HG03469 (cell line): ENCODE data around the gene RASGRP4.
"Not testable (repeated sequence)": the region's sequence is repeated elsewhere in the genome, so short reads cannot be mapped to it uniquely, and the experiment has no call there.

ENCODE experiments used
- ATAC-seq: cut with Tn5 transposase; IDR thresholded peaks from one replicate; pipeline ENCODE4 v1.9.1; 2021; ENCODE audit warnings: mild to moderate bottlenecking, moderate library complexity, moderate number of reproducible peaks; ENCODE audit not compliant: unreplicated experiment

The RASGRP4 gene

GRCh38 chr19:38425810-38426466 lies at the start of gene RASGRP4:
RASGRP4 (minus strand) TSS chr19:38426219; CDS start chr19:38426091, 128 bp downstream.
- no peak for ATAC-seq

DNA sequence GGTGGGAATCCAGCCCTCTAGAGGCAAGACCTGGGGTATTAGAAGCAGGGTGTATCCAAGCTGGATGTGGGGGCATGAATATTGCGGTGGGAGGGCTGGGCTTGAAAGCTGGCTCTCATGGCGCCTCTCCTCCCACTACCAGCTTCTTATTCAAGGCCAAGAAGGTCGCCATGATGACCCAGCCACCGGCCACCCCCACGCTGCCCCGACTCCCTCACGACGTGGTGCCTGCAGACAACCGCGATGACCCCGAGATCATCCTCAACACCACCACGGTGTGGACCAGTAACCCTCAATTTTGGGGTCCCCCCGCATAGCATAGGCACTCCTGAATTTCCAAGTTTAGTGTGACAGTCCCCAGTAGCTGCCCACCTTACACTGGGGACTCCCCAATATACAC lies 49.2 kb upstream of the RASGRP4 start:
- ATAC-seq, result no peak

- no peak for ATAC-seq
These were observed 47.2 kb upstream of the RASGRP4 start for GRCh38 chr19:38473201-38473600.

DNA sequence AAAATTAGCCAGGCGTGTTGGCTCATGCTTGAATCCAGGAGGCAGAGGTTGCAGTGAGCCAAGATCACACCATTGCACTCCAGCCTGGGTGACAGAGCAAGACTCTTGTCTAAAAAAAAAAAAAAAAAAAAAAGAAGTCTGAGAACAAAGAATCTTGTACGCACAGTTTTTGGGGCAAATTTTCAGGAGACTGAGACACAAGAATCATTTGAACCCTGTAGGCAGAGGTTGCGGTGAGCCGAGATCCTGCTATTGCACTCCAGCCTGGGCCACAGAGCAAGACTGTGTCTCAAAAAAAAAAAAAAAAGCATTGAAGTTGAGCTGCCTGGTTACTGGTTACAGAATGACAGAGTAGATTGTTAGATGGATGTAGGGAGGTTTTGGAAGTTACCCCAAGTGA lies 46.7 kb upstream of the RASGRP4 start:
- ATAC-seq, result not testable (repeated sequence)

DNA sequence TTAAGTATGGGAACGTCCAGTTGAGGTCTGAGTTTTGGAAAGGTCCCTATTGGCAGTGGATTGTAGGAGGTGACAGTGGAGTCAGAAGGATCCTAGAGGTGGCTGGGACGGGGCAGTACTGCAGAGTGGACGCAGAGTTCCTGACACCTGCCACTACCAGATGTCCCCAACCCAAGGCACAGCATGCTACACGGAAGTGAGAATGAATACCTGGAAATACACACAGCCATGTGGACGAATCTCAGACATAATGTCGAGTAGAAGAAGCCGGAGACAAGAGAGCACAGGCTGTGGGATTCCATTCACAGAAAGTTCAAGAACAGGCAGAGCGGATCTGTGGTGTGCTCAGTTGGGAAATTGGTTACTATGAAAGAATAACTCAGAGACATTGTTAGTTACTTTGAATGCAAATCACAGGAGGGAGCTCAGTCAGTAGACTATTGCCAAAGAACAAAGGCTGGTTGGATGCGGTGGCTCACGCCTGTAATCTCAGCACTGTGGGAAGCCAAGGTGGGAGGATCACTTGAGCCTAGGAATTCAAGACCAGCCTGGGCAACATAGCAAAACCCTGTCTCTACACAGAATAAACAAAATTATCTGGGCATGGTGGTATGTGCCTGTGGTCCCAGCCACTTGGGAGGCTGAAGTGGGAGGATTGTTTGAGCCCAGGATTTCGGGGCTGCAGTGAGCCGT lies 44.9 kb upstream of the RASGRP4 start:
- ATAC-seq, result no peak

- no peak for ATAC-seq
These were observed 43.1 kb upstream of the RASGRP4 start for GRCh38 chr19:38469151-38469550.

DNA sequence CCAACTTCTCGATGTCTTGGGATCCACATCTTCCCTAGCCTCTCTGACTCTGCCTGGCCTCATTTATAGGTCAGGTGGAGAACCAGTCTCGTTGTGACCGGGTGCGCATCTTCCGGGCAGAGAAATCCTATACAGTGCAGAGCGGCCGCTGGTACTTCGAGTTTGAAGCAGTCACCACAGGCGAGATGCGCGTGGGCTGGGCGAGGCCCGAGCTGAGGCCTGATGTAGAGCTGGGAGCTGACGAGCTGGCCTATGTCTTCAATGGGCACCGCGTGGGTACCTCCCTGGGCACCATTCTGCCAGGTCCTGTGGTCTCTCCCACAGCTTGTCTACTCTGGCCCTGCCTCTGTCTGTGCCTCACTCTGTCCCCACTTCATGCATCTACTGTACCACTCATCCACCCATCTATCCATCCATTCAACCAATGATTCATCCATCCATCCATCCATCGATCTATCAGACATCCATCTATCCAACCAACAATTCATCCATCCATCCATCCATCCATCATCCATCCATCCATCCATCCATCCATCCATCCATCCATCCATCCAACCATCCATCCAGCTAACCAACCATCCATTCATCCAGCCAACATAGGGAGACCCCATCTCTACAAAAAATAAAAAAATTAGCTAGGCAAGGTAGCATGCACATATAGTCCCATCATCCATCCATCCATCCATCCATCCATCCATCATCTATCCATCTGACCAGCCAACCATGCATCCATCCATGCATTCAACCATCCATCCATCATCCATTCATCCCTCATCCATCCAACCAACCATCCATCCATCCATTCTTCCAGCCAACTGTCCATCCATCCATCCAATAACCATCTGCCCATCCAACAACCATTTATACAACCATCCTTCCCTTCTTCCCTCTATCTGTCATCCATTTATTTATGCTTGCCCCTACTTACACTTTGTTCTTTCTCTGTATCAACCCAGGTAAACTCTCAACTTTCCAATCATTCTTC lies 41.8 kb upstream of the RASGRP4 start:
- ATAC-seq, result no peak

DNA sequence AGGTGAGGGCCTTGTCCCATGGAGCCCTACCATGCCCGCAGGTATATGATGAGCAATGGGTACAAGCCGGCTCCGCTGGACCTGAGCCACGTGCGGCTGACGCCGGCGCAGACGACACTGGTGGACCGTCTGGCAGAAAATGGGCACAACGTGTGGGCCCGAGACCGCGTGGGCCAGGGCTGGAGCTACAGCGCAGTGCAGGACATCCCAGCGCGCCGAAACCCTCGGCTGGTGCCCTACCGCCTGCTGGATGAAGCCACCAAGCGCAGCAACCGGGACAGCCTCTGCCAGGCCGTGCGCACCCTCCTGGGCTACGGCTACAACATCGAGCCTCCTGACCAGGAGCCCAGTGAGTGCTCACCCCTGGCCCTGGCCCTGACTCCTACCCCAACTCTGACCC lies 40.0 kb upstream of the RASGRP4 start:
- no peak for ATAC-seq

- no peak for ATAC-seq
These were observed 38.5 kb upstream of the RASGRP4 start for GRCh38 chr19:38464421-38465082.

- no peak for ATAC-seq
These were observed 37.3 kb upstream of the RASGRP4 start for GRCh38 chr19:38463365-38463764.

- ATAC-seq, result no peak
These were observed 33.0 kb upstream of the RASGRP4 start for GRCh38 chr19:38458991-38459390.

- no peak for ATAC-seq
These were observed 31.8 kb upstream of the RASGRP4 start for GRCh38 chr19:38457690-38458405.

DNA sequence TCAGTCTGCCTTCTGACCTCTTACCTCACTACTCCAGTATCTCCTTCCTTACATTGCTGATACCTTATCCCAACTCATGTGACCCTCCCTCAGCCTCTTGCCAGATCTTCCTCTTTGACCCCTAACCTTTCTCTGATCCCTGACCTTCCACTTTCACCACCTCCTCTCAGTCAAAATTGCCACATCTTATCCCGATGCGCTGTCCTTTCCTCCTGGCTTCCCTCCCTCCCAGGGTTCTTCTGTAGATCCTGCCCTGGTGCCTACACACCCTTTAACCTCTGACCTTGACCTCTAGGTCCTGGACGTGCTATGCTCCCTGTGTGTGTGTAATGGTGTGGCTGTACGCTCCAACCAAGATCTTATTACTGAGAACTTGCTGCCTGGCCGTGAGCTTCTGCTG lies 31.2 kb upstream of the RASGRP4 start:
- ATAC-seq, result no peak

GRCh38 chr19:38455031-38455430 lies 29.0 kb upstream of the RASGRP4 start:
- ATAC-seq, result no peak

DNA sequence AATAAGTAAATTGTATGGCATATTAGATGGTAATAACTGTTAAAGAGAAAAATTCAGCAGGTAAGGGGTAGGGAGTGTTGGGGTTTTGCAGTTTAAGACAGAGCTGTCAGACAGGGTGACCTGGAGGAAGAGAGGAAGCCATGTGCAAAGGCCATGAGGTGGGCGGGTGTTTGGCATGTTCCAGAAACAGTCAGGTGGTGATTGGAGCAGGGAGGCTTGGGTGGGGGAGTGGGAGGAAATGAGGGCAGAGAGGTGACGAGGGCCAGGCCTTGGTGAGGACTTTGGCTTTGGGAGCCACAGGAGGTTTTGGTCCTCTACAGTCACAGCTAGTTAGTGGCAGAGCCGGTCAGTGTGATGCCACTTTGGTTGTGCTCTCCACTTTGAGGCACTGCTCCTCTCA lies 27.6 kb upstream of the RASGRP4 start:
- no peak for ATAC-seq

DNA sequence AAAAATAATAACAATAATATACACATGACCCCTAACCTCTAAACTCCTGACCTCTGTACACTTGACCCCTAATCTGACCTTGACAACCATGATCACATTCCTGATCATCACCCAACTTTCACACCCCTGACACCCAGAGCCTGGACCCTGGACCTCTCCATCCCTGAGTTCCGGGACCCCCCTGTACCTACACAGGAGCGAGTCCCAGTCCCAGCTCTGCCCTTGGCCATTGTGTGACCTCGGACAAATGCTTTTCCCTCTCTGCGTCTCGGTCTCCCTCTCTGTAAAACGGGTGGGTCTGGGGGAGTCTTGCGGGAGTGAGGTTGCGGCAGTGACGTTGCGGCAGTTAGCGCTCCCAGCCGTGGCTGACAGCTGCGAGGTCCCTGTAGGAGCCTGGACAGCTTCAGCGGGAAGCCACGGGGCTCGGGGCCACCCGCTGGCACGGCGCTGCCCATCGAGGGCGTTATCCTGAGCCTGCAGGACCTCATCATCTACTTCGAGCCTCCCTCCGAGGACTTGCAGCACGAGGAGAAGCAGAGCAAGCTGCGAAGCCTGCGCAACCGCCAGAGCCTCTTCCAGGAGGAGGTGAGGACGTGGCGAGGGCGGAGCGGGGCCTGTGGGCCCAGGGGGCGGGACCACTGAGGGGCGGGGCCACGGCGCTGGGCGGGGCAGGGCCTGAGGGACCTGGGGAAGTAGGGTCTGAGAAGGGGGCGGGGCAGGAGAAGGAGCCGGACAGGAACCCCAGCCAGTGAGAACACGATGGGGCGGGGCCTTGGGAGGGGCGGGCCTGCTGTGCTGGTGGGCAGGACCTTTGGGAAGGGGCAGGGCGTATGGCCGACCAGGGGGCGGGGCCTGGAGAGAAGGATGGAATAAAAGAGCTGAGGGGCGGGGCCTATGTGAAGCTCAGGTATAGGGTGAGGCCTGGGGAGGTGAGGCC lies 26.7 kb upstream of the RASGRP4 start:
- no peak for ATAC-seq

- ATAC-seq, result no peak
These were observed 25.6 kb upstream of the RASGRP4 start for GRCh38 chr19:38451629-38452028.

- no peak for ATAC-seq
These were observed 25.0 kb upstream of the RASGRP4 start for GRCh38 chr19:38451036-38451435.

DNA sequence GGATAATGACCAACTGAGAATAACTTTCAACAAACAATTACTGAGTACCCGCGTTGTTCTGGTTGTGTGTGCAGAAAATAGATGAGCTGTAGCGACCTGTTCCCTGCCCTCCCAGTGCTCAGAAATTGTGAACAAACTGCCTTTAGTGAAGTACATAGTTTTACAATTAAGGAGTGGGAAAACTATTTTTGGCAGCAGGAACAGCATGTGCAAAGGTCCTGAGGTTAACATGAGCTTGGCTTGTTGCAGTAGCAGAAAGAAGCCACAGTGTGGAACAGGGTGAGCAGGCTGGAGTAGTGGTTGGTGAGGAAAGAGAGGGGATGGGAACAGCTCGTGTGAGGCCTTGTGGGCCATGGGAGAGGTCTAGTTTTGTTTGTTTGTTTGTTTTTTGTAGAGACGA lies 23.5 kb upstream of the RASGRP4 start:
- no peak for ATAC-seq
